H1 (cell line): Measurements from ENCODE around the gene MPC1. TPM values are rescaled to one million over a fixed set of nuclear protein-coding genes. Genes with fewer than 3 reads are reported as not detected.

Experiments
- CTCF ChIA-PET: fragments of 300-600 bp; sonication (Branson Sonifier 250); formaldehyde crosslinking; loops from one replicate; lab custom pipeline; 2021; ENCODE audit not compliant: partially characterized antibody; lab: Charles Lee
- POLR2A ChIA-PET: fragments of 300-600 bp; sonication (Branson Sonifier 250); formaldehyde crosslinking; loops from one replicate; lab custom pipeline; 2021; ENCODE audit warnings: inconsistent platforms; ENCODE audit not compliant: partially characterized antibody; lab: Charles Lee
- DNase-seq, 2 experiments: peaks; one replicate each; pipeline versions ENCODE4 v3.0.0 to v3.0.0-alpha.2; 2010 to 2022; ENCODE audit warnings: low spot score in 2 of 2, low read depth in 1 of 2, mixed read lengths in 1 of 2
- FAIRE-seq: peaks from 2 replicates; lab custom pipeline; 2011; peaks lifted over from hg19 to GRCh38; lab: Jason Lieb, UNC
- H2AFZ ChIP-seq: 2 replicates; pipeline ENCODE4 v1.8.1; 2012; ENCODE audit warnings: low read length, inconsistent platforms
- H2AK5ac ChIP-seq: 2 replicates; pipeline ENCODE4 v1.6.1; 2013; ENCODE audit warnings: low read depth, low read length
- H2BK120ac ChIP-seq: replicated peaks from 2 replicates; pipeline ENCODE3; 2013; ENCODE audit warnings: low read depth, low read length, inconsistent platforms
- H2BK12ac ChIP-seq: 2 replicates; pipeline ENCODE4 v1.6.1; 2013; ENCODE audit warnings: low read depth, low read length
- H2BK15ac ChIP-seq: 2 replicates; pipeline ENCODE4 v1.6.1; 2013; ENCODE audit warnings: low read length
- H2BK20ac ChIP-seq: 2 replicates; pipeline ENCODE4 v1.6.1; 2013; ENCODE audit warnings: low read length
- H2BK5ac ChIP-seq: 2 replicates; pipeline ENCODE4 v1.6.1; 2013; ENCODE audit warnings: low read depth, low read length
- H3K14ac ChIP-seq: 2 replicates; pipeline ENCODE4 v1.6.1; 2013; ENCODE audit warnings: inconsistent platforms; ENCODE audit not compliant: insufficient read length
- H3K18ac ChIP-seq: 2 replicates; pipeline ENCODE4 v1.6.1; 2013; ENCODE audit warnings: low read length; ENCODE audit errors: extremely low read depth
- H3K23ac ChIP-seq: 2 replicates; pipeline ENCODE4 v1.6.1; 2013; ENCODE audit warnings: inconsistent platforms; ENCODE audit not compliant: insufficient read length
- H3K23me2 ChIP-seq: 2 replicates; pipeline ENCODE4 v1.6.1; 2013; ENCODE audit warnings: low read depth, low read length
- H3K27ac ChIP-seq: 2 replicates; pipeline ENCODE4 v1.6.1; 2011; ENCODE audit warnings: low read depth, low read length, inconsistent platforms
- H3K27me3 ChIP-seq, 4 experiments: replicated peaks in 1 of 4; 1 replicate in 1 of 4; 2 replicates in 3 of 4; pipeline versions ENCODE4 v1.6.1 to v1.8.1; 2011 to 2013; ENCODE audit warnings: low read length in 3 of 4, mild to moderate bottlenecking in 3 of 4, inconsistent platforms in 2 of 4, mixed read lengths in 2 of 4, moderate library complexity in 1 of 4; ENCODE audit not compliant: control insufficient read depth in 3 of 4, insufficient read depth in 3 of 4; ENCODE audit errors: extremely low read depth in 1 of 4
- H3K36me3 ChIP-seq, 4 experiments: 2 replicates each; pipeline versions ENCODE4 v1.6.1 to v1.8.1; 2011 to 2013; ENCODE audit warnings: mild to moderate bottlenecking in 4 of 4, low read length in 3 of 4, moderate library complexity in 2 of 4, control low read depth in 1 of 4, inconsistent platforms in 1 of 4; ENCODE audit not compliant: insufficient read depth in 4 of 4, control insufficient read depth in 2 of 4
- H3K4ac ChIP-seq: replicated peaks from 2 replicates; pipeline ENCODE3; 2013; ENCODE audit warnings: low read length, low read depth, mixed read lengths, inconsistent platforms; ENCODE audit not compliant: insufficient read length
- H3K4me1 ChIP-seq, 4 experiments: replicated peaks in 1 of 4; 1 replicate in 1 of 4; 2 replicates in 3 of 4; pipeline versions ENCODE4 v1.6.1 to v1.8.1; 2011 to 2013; ENCODE audit warnings: low read length in 3 of 4, inconsistent platforms in 2 of 4, mixed read lengths in 1 of 4; ENCODE audit not compliant: insufficient read depth in 4 of 4, control insufficient read depth in 3 of 4
- H3K4me2 ChIP-seq, 2 experiments: 2 replicates each; pipeline versions ENCODE4 v1.6.1 to v1.8.1; 2011 to 2013; ENCODE audit warnings: low read depth in 2 of 2, low read length in 2 of 2, control low read depth in 1 of 2, inconsistent platforms in 1 of 2, mild to moderate bottlenecking in 1 of 2; ENCODE audit not compliant: insufficient read depth in 1 of 2
- H3K4me3 ChIP-seq, 4 experiments: fragments of 200-600, 300-600 bp in 1 of 4; sonication (generic), shearing (Covaris generic), sonication (Bioruptor Twin) in 1 of 4; 2 replicates each; pipeline versions ENCODE4 v1.5.1 to v1.8.1; 2011 to 2016; ENCODE audit warnings: low read length in 4 of 4, low read depth in 3 of 4, control low read depth in 2 of 4, inconsistent platforms in 2 of 4, mild to moderate bottlenecking in 2 of 4, mixed read lengths in 1 of 4, moderate library complexity in 1 of 4; ENCODE audit not compliant: insufficient read depth in 2 of 4; ENCODE audit errors: extremely low read depth in 1 of 4
- H3K56ac ChIP-seq: replicated peaks from 2 replicates; pipeline ENCODE3; 2013; ENCODE audit warnings: low read depth, mild to moderate bottlenecking, mixed read lengths, low read length, inconsistent platforms; ENCODE audit not compliant: insufficient read length
- H3K79me1 ChIP-seq: 2 replicates; pipeline ENCODE4 v1.6.1; 2013; ENCODE audit warnings: low read depth, low read length, control low read depth
- H3K79me2 ChIP-seq, 2 experiments: 2 replicates each; pipeline versions ENCODE4 v1.6.1 to v1.8.1; 2012 to 2013; ENCODE audit warnings: low read length in 2 of 2, mild to moderate bottlenecking in 2 of 2, inconsistent platforms in 1 of 2; ENCODE audit not compliant: insufficient read depth in 2 of 2, control insufficient read depth in 1 of 2
- H3K9ac ChIP-seq, 4 experiments: replicated peaks in 1 of 4; 1 replicate in 1 of 4; 2 replicates in 3 of 4; pipeline versions ENCODE4 v1.6.1 to v1.8.1; 2011 to 2013; ENCODE audit warnings: low read depth in 3 of 4, low read length in 3 of 4, control low read depth in 2 of 4, mild to moderate bottlenecking in 2 of 4, moderate library complexity in 2 of 4, inconsistent platforms in 1 of 4; ENCODE audit errors: extremely low read depth in 1 of 4
- H3K9me3 ChIP-seq, 2 experiments: 2 replicates each; pipeline versions ENCODE4 v1.6.1 to v1.8.1; 2012 to 2013; ENCODE audit warnings: mild to moderate bottlenecking in 2 of 2, moderate library complexity in 2 of 2, control low read depth in 1 of 2, inconsistent platforms in 1 of 2, low read depth in 1 of 2, low read length in 1 of 2, mixed read lengths in 1 of 2; ENCODE audit not compliant: insufficient read depth in 2 of 2
- H4K20me1 ChIP-seq, 2 experiments: replicated peaks in 1 of 2; 2 replicates each; pipeline versions ENCODE3 to v1.8.1; 2011 to 2013; ENCODE audit warnings: inconsistent platforms in 2 of 2, low read length in 2 of 2, mild to moderate bottlenecking in 1 of 2; ENCODE audit not compliant: insufficient read depth in 2 of 2, control insufficient read depth in 1 of 2
- H4K5ac ChIP-seq: 2 replicates; pipeline ENCODE4 v1.6.1; 2013; ENCODE audit warnings: low read length, low read depth, mixed read lengths, inconsistent platforms; ENCODE audit not compliant: insufficient read length
- H4K8ac ChIP-seq: 2 replicates; pipeline ENCODE4 v1.8.0; 2013; ENCODE audit warnings: mild to moderate bottlenecking, moderate library complexity, low read length, inconsistent platforms; ENCODE audit not compliant: insufficient read depth; ENCODE audit errors: extremely low read depth
- H4K91ac ChIP-seq: replicated peaks from 2 replicates; pipeline ENCODE3; 2013; ENCODE audit warnings: low read length, mixed read lengths, inconsistent platforms; ENCODE audit not compliant: insufficient read length
- CEBPB ChIP-seq: IDR thresholded peaks from 2 replicates; pipeline ENCODE4 v1.6.1; 2012; ENCODE audit warnings: low read depth, low read length
- CHD1 ChIP-seq: IDR thresholded peaks from 2 replicates; pipeline ENCODE4 v1.6.1; 2012; ENCODE audit warnings: low read depth, low read length, improper control_type of control experiment
- EP300 ChIP-seq, 2 experiments: IDR thresholded peaks; 1 replicate in 1 of 2; 2 replicates in 1 of 2; pipeline ENCODE4 v1.6.1; 2011 to 2012; ENCODE audit warnings: low read depth in 2 of 2, low read length in 2 of 2, mild to moderate bottlenecking in 2 of 2, borderline replicate concordance in 1 of 2, inconsistent platforms in 1 of 2, moderate library complexity in 1 of 2
- EZH2 ChIP-seq: fragments of 200-600 bp; sonication (generic); IDR thresholded peaks from 2 replicates; pipeline ENCODE4 v1.7.1; 2012; ENCODE audit warnings: low read depth, mild to moderate bottlenecking, moderate library complexity, low read length, inconsistent platforms; ENCODE audit not compliant: severe bottlenecking
- FOSL1 ChIP-seq: IDR thresholded peaks from 2 replicates; pipeline ENCODE4 v1.6.1; 2011; ENCODE audit warnings: mild to moderate bottlenecking, low read depth, low read length, moderate library complexity; ENCODE audit not compliant: insufficient read depth
- HDAC2 ChIP-seq, 2 experiments: fragments of 300-600 bp in 1 of 2; sonication (generic) in 1 of 2; IDR thresholded peaks; 2 replicates each; pipeline ENCODE4 v1.6.1; 2011 to 2012; ENCODE audit warnings: low read depth in 2 of 2, low read length in 2 of 2, mild to moderate bottlenecking in 2 of 2, moderate library complexity in 2 of 2, borderline replicate concordance in 1 of 2, inconsistent platforms in 1 of 2
- JUND ChIP-seq: IDR thresholded peaks from 2 replicates; pipeline ENCODE4 v1.6.1; 2011; ENCODE audit warnings: mild to moderate bottlenecking, improper control_type of control experiment, low read length
- KDM4A ChIP-seq: IDR thresholded peaks from one replicate; pipeline ENCODE4 v1.7.1; 2012; ENCODE audit warnings: low read depth, mild to moderate bottlenecking, moderate library complexity, low read length, inconsistent platforms; ENCODE audit not compliant: severe bottlenecking
- NANOG ChIP-seq: IDR thresholded peaks from 2 replicates; pipeline ENCODE4 v1.6.1; 2011; ENCODE audit warnings: low read length, low read depth, mild to moderate bottlenecking, inconsistent platforms; ENCODE audit not compliant: insufficient read depth, poor library complexity, severe bottlenecking
- SAP30 ChIP-seq: fragments of 300-600 bp; sonication (generic); IDR thresholded peaks from 2 replicates; pipeline ENCODE4 v1.7.1; 2012; ENCODE audit warnings: low read length, moderate library complexity, mild to moderate bottlenecking, inconsistent platforms; ENCODE audit not compliant: insufficient read depth, insufficient replicate concordance
- TAF7 ChIP-seq: optimal IDR thresholded peaks from 2 replicates; pipeline ENCODE3; 2011; ENCODE audit warnings: low read depth, mild to moderate bottlenecking, inconsistent platforms, low read length, moderate library complexity, borderline replicate concordance
- TBP ChIP-seq: IDR thresholded peaks from 2 replicates; pipeline ENCODE4 v1.6.1; 2011; ENCODE audit warnings: low read depth, low read length, improper control_type of control experiment
- WGBS, 2 experiments: shearing (Covaris generic) in 1 of 2; methylation state at CpG; one replicate each; pipeline versions ENCODE4 v1.1.6 to v1.1.7; 2013 to 2015; ENCODE audit warnings: low lambda C conversion rate in 2 of 2, mixed read lengths in 2 of 2, inconsistent platforms in 1 of 2, low coverage in 1 of 2, missing lambda C conversion rate in 1 of 2; ENCODE audit not compliant: insufficient replicate concordance in 2 of 2, insufficient coverage in 1 of 2, insufficient read length in 1 of 2; ENCODE audit errors: extremely low coverage in 1 of 2, missing lambda C conversion rate in 1 of 2; 5-methylcytosine and 5-hydroxymethylcytosine counted together
- polyA plus RNA-seq, 7 experiments: library from polyadenylated mRNA; depleted of rRNA in 3 of 7; stranded (reverse) in 5 of 7; unstranded in 2 of 7; fragments of >200 nt in 5 of 7; fragments of 200-250 nt in 2 of 7; gene quantifications; 1 replicate in 5 of 7; 2 replicates in 1 of 7; 4 replicates in 1 of 7; pipeline versions ENCODE4 v1.2.1 to v1.2.3, GENCODE V29; 2011 to 2013; ENCODE audit warnings: missing spikeins in 2 of 7, mixed read lengths in 2 of 7
- total RNA-seq: library from RNA; stranded (reverse); fragmentation: NEBNext Ultra II Directional; extraction: Animal tissue kit (Norgen Biotek cat#: 25700); gene quantifications from 2 replicates; pipeline ENCODE4 v1.2.1, GENCODE V29; 2021
- TF ChIP-seq, protein P1 (sequence below): IDR thresholded peaks from 2 replicates; pipeline ENCODE4 v1.6.1; 2012; ENCODE audit warnings: inconsistent platforms

MPC1 gene
- total and polyA plus RNA-seq, 2 of the 8 experiments (the other 6 are each of a cell fraction or from before 2014, with no cell fraction given) = 10.2 to 12.6 TPM

DNA sequence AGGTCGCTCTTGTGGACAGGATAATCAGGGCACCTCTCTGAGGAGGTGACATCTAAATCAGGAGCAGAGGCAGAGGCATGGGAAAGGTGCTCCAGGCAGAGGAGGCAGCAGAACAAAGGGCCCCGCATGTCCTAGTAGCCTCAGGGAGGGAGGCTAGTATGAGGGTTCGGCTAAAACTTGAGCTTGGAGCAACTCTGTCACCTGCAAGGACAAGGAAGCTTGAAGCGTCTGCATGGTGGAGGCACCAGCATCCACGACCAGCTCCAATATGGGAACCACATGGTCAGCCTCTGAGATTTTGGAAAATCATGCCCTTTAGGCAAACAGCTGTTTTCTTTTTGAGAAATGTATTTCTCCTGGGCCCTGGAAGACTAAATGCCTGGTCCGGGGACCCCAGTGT lies 13.0 kb upstream of the MPC1 start:
- H3K4me2 ChIP-seq = no peak overlapping the region
- ChIA-PET CTCF (interaction anchor here (0.8 to 1.6 kb wide), 8 partner anchors 12 to 119 kb away, joined by 3 to 7 read pairs (median 4); partner anchors contain the start of gene PRR18), POLR2A (no interaction called here)
- H3K79me1 ChIP-seq = no peaks in the 10 kb centered on the region
- DNase-seq = no peak
- no peaks in the 10 kb centered on the region for H4K20me1 ChIP-seq
- WGBS, 2 experiments = 93% methylated on average over 6 of the region's 6 CpGs; no CpG with 5 or more reads in 1 of the 2 experiments
- no peak overlapping the region for H3K14ac ChIP-seq
- H4K5ac ChIP-seq = no peak overlapping the region
- H3K27me3 ChIP-seq = no peaks in the 10 kb centered on the region; a peak in 1 of 7 replicates
- no peak overlapping the region for H3K9ac ChIP-seq
- H3K23ac ChIP-seq = no peak overlapping the region
- no peak overlapping the region for H3K18ac ChIP-seq
- H2BK120ac ChIP-seq = no peak overlapping the region
- H4K8ac ChIP-seq = no peak overlapping the region; the same call in 1 of the 2 replicates
- no peaks in the 10 kb centered on the region for H3K79me2 ChIP-seq
- H2BK5ac ChIP-seq = no peak overlapping the region
- FAIRE-seq = no peak
- H2BK15ac ChIP-seq = no peak overlapping the region
- H3K27ac ChIP-seq = no peak overlapping the region
- H3K56ac ChIP-seq = no peak overlapping the region
- peak overlapping the region; percentile 55 for H4K91ac ChIP-seq
- no peak overlapping the region for H2AFZ ChIP-seq
- no peak overlapping the region for H3K4ac ChIP-seq
- no peak overlapping the region for H3K4me3 ChIP-seq
- no peak overlapping the region for H2BK20ac ChIP-seq
- peaks cover 0 to 4% of the 10 kb centered on the region in 2 experiments; a peak in 2 of 4 replicates for H3K9me3 ChIP-seq
- peaks cover 0 to 3% (median 2%) of the 10 kb centered on the region in 4 experiments; a peak in 3 of 7 replicates for H3K4me1 ChIP-seq
- no peaks in the 10 kb centered on the region for H3K36me3 ChIP-seq
- H3K23me2 ChIP-seq = no peaks in the 10 kb centered on the region
- no peak overlapping the region for H2BK12ac ChIP-seq
- no peak overlapping the region for H2AK5ac ChIP-seq
- TF ChIP-seq CHD1 (no peak), TAF7 (no peak), NANOG (no peak), EP300 (IDR thresholded peaks at IDR 0.05; ENCODE audit: borderline replicate concordance in 1 of 2, low read depth in 2 of 2, low read length in 2 of 2) (no peak), FOSL1 (no peak), CEBPB (no peak), KDM4A (no peak), EZH2 (no peak), JUND (no peak), HDAC2 (IDR thresholded peaks at IDR 0.05; ENCODE audit: borderline replicate concordance in 1 of 2, low read depth in 2 of 2, low read length in 2 of 2) (no peak), TBP (no peak), SAP30 (no peak)
- TF ChIP-seq, protein P1, sequence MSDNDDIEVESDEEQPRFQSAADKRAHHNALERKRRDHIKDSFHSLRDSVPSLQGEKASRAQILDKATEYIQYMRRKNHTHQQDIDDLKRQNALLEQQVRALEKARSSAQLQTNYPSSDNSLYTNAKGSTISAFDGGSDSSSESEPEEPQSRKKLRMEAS = no peak
